ENCODE data around the gene UCP2. TPM values are rescaled to one million over a fixed set of nuclear protein-coding genes. Genes with fewer than 3 reads are reported as not detected.

The UCP2 gene
- total RNA-seq, 4 donors from 2014 or later, result 36.7 to 57.6 (median 39.6) TPM

DNA sequence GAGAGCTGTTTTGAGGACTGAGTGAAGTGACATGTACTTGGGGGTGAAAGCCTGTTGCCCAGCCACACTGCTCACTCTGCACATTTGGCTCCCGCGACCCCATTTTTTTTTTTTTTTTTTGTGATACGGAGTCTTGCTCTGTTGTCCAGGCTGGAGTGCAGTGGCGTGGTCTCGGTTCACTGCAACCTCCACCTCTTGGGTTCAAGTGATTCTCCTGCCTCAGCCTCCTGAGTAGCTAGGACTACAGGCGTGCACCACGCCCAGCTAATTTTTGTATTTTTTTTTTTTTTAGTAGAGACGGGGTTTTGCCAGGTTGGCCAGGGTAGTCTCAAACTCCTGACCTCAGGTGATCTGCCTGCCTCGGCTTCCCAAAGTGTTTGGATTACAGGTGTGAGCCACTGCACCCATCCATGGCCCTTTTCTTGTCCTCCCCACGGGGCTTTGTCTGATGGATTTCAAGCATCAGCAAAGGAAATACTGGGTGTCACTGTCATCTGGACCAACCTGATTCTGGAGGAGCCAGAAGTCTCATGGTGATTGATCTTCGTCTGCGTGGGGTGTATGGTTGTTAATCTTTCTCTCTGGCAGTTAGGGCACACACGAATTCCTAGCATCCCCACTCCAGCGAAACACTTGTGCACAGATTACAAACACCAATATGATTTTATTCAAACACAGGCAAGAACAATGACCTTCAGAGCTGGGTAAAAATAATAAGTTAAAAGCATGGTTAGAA, 29.6 kb upstream of the UCP2 start:
- Histone ChIP-seq H3K4me1 (peaks cover 0 to 7% (median 2%) of the 10 kb centered on the region in 4 donors), H3K27ac (no peak overlapping the region), H3K36me3 (no peaks in the 10 kb centered on the region), H3K9me3 (no peaks in the 10 kb centered on the region), H3K4me3 (no peak overlapping the region), H3K27me3 (no peaks in the 10 kb centered on the region)
- intact Hi-C loops (cut with DNase I; ENCODE audit: low total_unique reads), result no loop called here
- in situ Hi-C loops (cut with MboI; ENCODE audit: low pct_ligation_motif_present in 1 of 4, low pct_unique_long_range_greater_than_20kb in 1 of 4, low sequenced_read_pairs in 3 of 4), result no loop called here
- TF ChIP-seq POLR2AphosphoS5 (IDR thresholded peaks at IDR 0.05) (no peak), EP300 (IDR thresholded peaks at IDR 0.05; ENCODE audit: low read depth) (no peak), POLR2A (IDR thresholded peaks at IDR 0.05) (no peak)
- TF ChIP-seq, protein P1, sequence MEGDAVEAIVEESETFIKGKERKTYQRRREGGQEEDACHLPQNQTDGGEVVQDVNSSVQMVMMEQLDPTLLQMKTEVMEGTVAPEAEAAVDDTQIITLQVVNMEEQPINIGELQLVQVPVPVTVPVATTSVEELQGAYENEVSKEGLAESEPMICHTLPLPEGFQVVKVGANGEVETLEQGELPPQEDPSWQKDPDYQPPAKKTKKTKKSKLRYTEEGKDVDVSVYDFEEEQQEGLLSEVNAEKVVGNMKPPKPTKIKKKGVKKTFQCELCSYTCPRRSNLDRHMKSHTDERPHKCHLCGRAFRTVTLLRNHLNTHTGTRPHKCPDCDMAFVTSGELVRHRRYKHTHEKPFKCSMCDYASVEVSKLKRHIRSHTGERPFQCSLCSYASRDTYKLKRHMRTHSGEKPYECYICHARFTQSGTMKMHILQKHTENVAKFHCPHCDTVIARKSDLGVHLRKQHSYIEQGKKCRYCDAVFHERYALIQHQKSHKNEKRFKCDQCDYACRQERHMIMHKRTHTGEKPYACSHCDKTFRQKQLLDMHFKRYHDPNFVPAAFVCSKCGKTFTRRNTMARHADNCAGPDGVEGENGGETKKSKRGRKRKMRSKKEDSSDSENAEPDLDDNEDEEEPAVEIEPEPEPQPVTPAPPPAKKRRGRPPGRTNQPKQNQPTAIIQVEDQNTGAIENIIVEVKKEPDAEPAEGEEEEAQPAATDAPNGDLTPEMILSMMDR (IDR thresholded peaks at IDR 0.05), result no peak
- no peak for DNase-seq
- 83 to 84% methylated on average over 11 to 14 of the region's 14 CpGs for WGBS, 2 donors (ENCODE audit: low coverage in 1 of 2)

DNA sequence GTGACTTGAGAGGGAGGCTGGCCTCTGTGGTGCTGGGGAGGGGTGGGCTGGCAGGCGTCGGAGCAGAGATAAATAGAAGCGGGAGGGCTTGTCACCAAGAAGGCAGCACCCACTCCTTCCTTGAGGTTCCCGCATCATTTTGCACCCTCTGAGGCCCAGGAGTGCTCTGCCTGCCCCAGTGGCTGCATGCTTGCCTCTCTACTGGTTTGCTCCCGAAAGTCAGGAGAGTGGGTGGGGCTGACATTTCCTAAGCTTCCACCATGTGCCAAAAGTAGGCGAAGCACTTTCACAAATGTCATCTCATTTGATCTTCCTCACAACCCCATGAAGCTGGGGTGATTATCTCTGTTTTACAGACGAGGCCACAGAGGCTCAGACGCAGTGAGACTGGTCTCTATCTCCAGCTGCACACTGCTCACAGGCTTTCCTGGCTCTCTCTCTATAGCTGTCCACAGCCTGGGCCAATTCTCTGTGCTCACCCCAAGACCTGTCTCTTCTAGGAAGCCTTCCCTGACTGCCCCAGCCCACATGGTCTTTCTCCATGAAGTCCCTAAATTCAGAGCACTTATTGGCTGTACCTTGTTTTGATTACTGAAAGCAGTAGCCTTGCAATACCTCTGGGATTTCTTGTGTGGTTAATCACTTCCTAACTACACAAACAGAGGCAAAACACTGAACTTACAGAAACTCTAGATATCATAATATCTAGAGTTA, 28.9 kb upstream of the UCP2 start:
- 77% methylated on average over 8 of the region's 8 CpGs; no CpG with 5 or more reads in 1 of the 2 donors for WGBS, 2 donors (ENCODE audit: low coverage in 1 of 2)
- Histone ChIP-seq H3K4me1 (peaks cover 0 to 7% (median 2%) of the 10 kb centered on the region in 4 donors), H3K36me3 (no peaks in the 10 kb centered on the region), H3K4me3 (no peak overlapping the region), H3K9me3 (no peaks in the 10 kb centered on the region), H3K27me3 (no peaks in the 10 kb centered on the region), H3K27ac (no peak overlapping the region)
- in situ Hi-C loops (cut with MboI; ENCODE audit: low pct_ligation_motif_present in 1 of 4, low pct_unique_long_range_greater_than_20kb in 1 of 4, low sequenced_read_pairs in 3 of 4), result no loop called here
- intact Hi-C loops (cut with DNase I; ENCODE audit: low total_unique reads), result no loop called here
- no peak for DNase-seq
- TF ChIP-seq, protein P1 (IDR thresholded peaks at IDR 0.05), result no peak
- TF ChIP-seq POLR2AphosphoS5 (IDR thresholded peaks at IDR 0.05) (no peak), POLR2A (IDR thresholded peaks at IDR 0.05) (no peak), EP300 (IDR thresholded peaks at IDR 0.05; ENCODE audit: low read depth) (no peak)

DNA sequence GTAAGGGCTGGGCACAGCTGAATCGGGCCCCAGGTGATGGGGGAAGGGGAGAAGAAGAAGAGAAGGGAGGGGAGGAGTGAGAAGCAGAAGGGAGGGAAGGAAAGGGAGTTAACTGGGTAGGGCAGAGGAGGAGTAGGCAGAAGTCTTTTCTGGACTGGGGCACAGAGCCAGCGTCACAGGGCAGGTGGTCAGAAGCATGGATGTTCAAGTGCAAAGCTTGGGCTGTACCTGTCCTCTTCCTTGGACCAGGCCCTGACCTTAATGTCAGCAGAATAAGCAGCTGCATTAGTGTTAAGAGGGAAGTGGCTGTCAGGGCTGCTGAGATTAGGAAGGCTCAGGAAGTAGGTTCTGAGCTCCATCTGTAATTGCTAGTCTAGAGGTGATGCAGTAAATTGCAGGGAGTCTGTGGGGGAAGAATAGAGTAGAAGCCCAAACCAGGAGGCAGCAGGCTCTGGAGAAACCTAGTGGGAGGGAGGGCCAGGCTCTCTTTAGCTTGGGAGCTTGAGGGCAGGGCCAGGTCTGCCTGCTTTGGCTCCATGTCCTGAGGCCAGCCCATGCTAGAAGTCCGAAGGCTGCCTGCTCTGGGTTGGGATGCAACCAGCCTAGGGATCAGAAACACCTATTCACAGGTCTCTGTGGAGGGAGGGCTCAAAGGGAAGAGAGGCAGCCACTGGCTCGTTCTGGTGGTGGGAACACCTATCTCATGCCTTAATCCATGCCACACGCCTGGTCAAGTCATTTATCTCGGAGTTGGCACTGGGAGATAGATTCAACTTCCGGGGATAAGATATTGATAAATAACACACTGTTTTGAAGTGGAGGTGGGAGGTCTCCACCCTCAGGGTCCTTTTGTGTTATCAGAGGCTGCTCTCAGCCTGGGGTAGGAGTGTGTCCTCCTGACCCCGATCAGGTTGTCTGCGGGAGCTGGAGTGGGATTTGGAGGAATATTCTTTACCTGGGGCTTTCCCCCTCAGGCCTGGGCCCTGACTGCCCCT, 28.0 kb upstream of the UCP2 start:
- 93 to 100% methylated on average over 1 to 9 of the region's 9 CpGs for WGBS, 2 donors (ENCODE audit: low coverage in 1 of 2)
- in situ Hi-C loops (cut with MboI; ENCODE audit: low pct_ligation_motif_present in 1 of 4, low pct_unique_long_range_greater_than_20kb in 1 of 4, low sequenced_read_pairs in 3 of 4), result no loop called here
- no peaks in the 10 kb centered on the region for H3K27me3 ChIP-seq
- DNase-seq, result no peak
- TF ChIP-seq, protein P1 (IDR thresholded peaks at IDR 0.05), result no peak
- TF ChIP-seq POLR2AphosphoS5 (IDR thresholded peaks at IDR 0.05) (no peak), EP300 (IDR thresholded peaks at IDR 0.05; ENCODE audit: low read depth) (no peak), POLR2A (IDR thresholded peaks at IDR 0.05) (no peak)
- peaks cover 0 to 7% (median 0%) of the 10 kb centered on the region in 4 donors for H3K4me1 ChIP-seq
- intact Hi-C loops (cut with DNase I; ENCODE audit: low total_unique reads), result no loop called here
- no peak overlapping the region for H3K27ac ChIP-seq
- H3K36me3 ChIP-seq, result no peaks in the 10 kb centered on the region
- H3K9me3 ChIP-seq, result no peaks in the 10 kb centered on the region
- H3K4me3 ChIP-seq, result no peak overlapping the region

Measured in transverse colon (tissue), 4 donors.